HepG2 (cell line): ENCODE data around the gene DSCAML1.

Experiments
- MAFG ChIP-seq: sonication (generic); formaldehyde crosslinking; IDR thresholded peaks from 2 replicates; pipeline ENCODE4 v1.5.1; 2020; ENCODE audit warnings: mild to moderate bottlenecking, missing genetic modification reagents
- NR1H2 ChIP-seq: sonication (generic); formaldehyde crosslinking; IDR thresholded peaks from 2 replicates; pipeline ENCODE4 v1.8.1; 2022; ENCODE audit warnings: low read depth, missing genetic modification reagents, borderline replicate concordance
- SP1 ChIP-seq, 2 experiments: fragments of 450-650 bp in 1 of 2; sonication (generic) in 1 of 2; formaldehyde crosslinking in 1 of 2; IDR thresholded peaks; 2 replicates each; pipeline versions ENCODE4 v1.4.0 to v1.6.1; 2016 to 2020; ENCODE audit warnings: missing genetic modification reagents in 1 of 2

DNA sequence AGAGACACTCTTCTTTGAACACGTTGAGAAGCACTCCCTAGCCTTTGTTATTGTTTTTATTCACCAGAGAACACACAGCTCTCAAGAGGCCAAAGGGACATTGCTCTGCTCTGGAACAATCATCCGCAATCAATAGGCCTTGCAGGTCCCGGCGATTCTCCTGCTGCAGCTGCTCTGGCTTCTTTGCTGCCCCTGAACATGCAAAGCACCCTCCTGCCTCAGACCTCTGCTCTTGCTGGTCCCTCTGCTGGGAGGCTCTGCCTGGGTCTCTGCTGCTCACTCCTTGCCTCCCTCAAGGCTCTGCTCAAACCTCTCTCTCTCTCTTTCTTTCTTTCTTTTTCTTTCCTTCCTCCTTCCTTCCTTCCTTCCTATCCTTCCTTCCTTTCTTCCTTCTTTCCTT, 232.7 kb downstream of the DSCAML1 start:
- TF ChIP-seq MAFG: no peak
- no peak for TF ChIP-seq NR1H2 (CRISPR knock-in tag)
- TF ChIP-seq SP1 (IDR thresholded peaks at IDR 0.05): no peak
- no peak for TF ChIP-seq SP1 (CRISPR knock-in tag; IDR thresholded peaks at IDR 0.05)
